PC-9 (cell line): ENCODE data around the gene CEP63.

Source experiments
- CTCF ChIP-seq: fragments of 200-600 bp; sonication (generic); conservative IDR thresholded peaks from 2 replicates; pipeline ENCODE4 v1.6.1; 2017; ENCODE audit warnings: mixed run types, antibody characterized with exemption, mild to moderate bottlenecking, moderate library complexity
- EZH2 ChIP-seq: fragments of 200-600 bp; sonication (generic); IDR thresholded peaks from 2 replicates; pipeline ENCODE4 v1.8.0; 2017; ENCODE audit warnings: antibody characterized with exemption, low read depth

GRCh38 chr3:134466331-134466730 is 19.5 kb upstream of the CEP63 start:
- TF ChIP-seq CTCF: no peak
- TF ChIP-seq EZH2: no peak
